Activated CD8-positive, alpha-beta T cell treated with anti-CD3 and anti-CD28 coated beads for 36 hours (primary cell): ENCODE measurements around the gene IGSF3. TPM values are rescaled to one million over a fixed set of nuclear protein-coding genes. Genes with fewer than 3 reads are reported as not detected.

ENCODE experiments used
- ATAC-seq: fragments of 200-7000 bp; cut with Tn5 transposase; one replicate; pipeline ENCODE4 v1.10.0; 2021; ENCODE audit warnings: mild to moderate bottlenecking, moderate library complexity
- CTCF ChIA-PET: fragments of 350-600 bp; sonication (Branson Sonifier 250); formaldehyde crosslinking; loops from one replicate; lab custom pipeline; 2021; ENCODE audit warnings: antibody characterized with exemption; lab: Charles Lee
- POLR2A ChIA-PET: fragments of 350-600 bp; sonication (Branson Sonifier 250); formaldehyde crosslinking; loops from one replicate; lab custom pipeline; 2021; ENCODE audit warnings: antibody characterized with exemption; lab: Charles Lee
- DNase-seq: peaks from one replicate; pipeline ENCODE4 v3.0.0-alpha.2; 2020
- H3K27ac Mint-ChIP-seq: one replicate; pipeline ENCODE4 v1.8.0; 2021; ENCODE audit warnings: mild to moderate bottlenecking, mixed read lengths
- H3K27me3 Mint-ChIP-seq: one replicate; pipeline ENCODE4 v1.8.0; 2021; ENCODE audit warnings: mixed read lengths
- H3K36me3 Mint-ChIP-seq: one replicate; pipeline ENCODE4 v1.8.0; 2021; ENCODE audit warnings: low read depth, mixed read lengths
- H3K4me1 Mint-ChIP-seq: one replicate; pipeline ENCODE4 v1.8.0; 2021; ENCODE audit warnings: low read depth, mixed read lengths
- H3K4me3 Mint-ChIP-seq: one replicate; pipeline ENCODE4 v1.8.0; 2021; ENCODE audit warnings: mild to moderate bottlenecking, moderate library complexity, mixed read lengths
- H3K9me3 Mint-ChIP-seq: one replicate; pipeline ENCODE4 v1.8.0; 2021; ENCODE audit warnings: mixed read lengths
- intact Hi-C: fragments of 100-400 bp; cut with micrococcal nuclease; formaldehyde crosslinking; loops from one replicate; pipeline ENCODE4 v1.10.0; 2022
- total RNA-seq, 2 experiments: library from RNA; stranded (reverse); gene quantifications; one replicate each; pipeline ENCODE4 v1.2.3, GENCODE V29; 2021
- TF ChIP-seq, protein P1 (sequence below): fragments of 200-600 bp; IDR thresholded peaks from one replicate; pipeline ENCODE4 v1.8.0; 2022; ENCODE audit warnings: antibody characterized with exemption, mild to moderate bottlenecking

The IGSF3 gene
- total RNA-seq, 2 experiments from 2014 or later: 0.54 to 0.72 TPM

DNA sequence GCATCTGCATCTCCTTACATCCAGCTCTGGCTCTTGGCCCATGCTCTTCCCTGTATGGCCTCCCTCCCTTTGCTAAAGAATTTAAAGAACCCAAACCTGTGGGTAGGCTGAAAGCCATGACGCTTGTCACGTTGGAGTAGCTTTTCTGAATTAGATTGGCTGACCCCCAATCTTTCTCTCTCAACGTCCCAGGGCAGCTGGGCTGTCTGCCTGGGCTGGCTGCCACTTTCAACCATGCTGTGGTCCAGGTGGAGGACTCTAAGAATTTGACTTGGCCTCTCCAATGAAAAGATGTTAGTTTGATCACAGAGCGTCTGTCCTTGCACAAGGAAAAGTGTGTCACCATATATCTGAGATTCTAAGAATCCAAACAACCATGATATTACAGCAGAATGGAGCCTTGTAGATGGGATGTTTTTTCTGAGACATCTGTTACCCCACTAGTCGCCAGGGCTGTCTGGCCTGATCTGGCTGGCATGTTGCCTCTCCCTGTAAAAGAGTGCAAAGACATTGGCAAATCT lies 6.5 kb upstream of the IGSF3 start:
- no peak for ATAC-seq
- Mint-ChIP-seq H3K27ac (no peak overlapping the region), H3K4me1 (peaks cover 2% of the 10 kb centered on the region), H3K9me3 (no peaks in the 10 kb centered on the region), H3K27me3 (peaks cover 39% of the 10 kb centered on the region), H3K4me3 (no peak overlapping the region), H3K36me3 (no peaks in the 10 kb centered on the region)
- DNase-seq: no peak
- POLR2A ChIA-PET: no interaction called here
- intact Hi-C loops: no loop called here
- CTCF ChIA-PET: interaction anchor here (1.0 to 2.9 kb wide), 4 partner anchors 29 to 337 kb away, joined by 3 to 16 read pairs (median 3); no protein-coding TSS in a partner anchor
- TF ChIP-seq, protein P1, sequence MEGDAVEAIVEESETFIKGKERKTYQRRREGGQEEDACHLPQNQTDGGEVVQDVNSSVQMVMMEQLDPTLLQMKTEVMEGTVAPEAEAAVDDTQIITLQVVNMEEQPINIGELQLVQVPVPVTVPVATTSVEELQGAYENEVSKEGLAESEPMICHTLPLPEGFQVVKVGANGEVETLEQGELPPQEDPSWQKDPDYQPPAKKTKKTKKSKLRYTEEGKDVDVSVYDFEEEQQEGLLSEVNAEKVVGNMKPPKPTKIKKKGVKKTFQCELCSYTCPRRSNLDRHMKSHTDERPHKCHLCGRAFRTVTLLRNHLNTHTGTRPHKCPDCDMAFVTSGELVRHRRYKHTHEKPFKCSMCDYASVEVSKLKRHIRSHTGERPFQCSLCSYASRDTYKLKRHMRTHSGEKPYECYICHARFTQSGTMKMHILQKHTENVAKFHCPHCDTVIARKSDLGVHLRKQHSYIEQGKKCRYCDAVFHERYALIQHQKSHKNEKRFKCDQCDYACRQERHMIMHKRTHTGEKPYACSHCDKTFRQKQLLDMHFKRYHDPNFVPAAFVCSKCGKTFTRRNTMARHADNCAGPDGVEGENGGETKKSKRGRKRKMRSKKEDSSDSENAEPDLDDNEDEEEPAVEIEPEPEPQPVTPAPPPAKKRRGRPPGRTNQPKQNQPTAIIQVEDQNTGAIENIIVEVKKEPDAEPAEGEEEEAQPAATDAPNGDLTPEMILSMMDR: no peak

DNA sequence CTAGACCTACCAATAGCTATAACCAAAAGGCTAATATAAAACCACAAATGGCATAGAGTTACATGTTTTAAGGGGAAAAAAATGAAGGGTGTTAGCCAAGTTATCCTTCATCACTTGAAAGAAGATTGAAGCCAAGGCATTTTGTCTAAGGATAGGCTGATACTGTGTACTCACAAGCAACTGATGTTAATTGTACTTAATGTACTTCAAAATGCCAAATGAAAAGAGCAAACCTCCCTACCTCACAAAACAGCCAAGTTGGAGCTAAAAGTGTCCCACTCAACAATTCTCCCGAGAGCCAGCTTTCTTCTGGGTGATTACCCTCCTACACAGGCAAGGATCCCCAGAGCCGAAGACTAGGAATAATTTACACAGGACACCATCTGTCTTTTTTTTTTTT lies 4.4 kb upstream of the IGSF3 start:
- Mint-ChIP-seq H3K36me3 (no peaks in the 10 kb centered on the region), H3K4me1 (peaks cover 2% of the 10 kb centered on the region), H3K9me3 (no peaks in the 10 kb centered on the region), H3K4me3 (no peak overlapping the region), H3K27ac (no peak overlapping the region), H3K27me3 (peaks cover 44% of the 10 kb centered on the region)
- ATAC-seq (no peak), DNase-seq (no peak)
- intact Hi-C loops: no loop called here
- TF ChIP-seq, protein P1: no peak
- POLR2A ChIA-PET: no interaction called here
- CTCF ChIA-PET: interaction anchor here (1.0 to 3.7 kb wide), 11 partner anchors 10 to 99 kb away, joined by 3 to 43 read pairs (median 9); no protein-coding TSS in a partner anchor

DNA sequence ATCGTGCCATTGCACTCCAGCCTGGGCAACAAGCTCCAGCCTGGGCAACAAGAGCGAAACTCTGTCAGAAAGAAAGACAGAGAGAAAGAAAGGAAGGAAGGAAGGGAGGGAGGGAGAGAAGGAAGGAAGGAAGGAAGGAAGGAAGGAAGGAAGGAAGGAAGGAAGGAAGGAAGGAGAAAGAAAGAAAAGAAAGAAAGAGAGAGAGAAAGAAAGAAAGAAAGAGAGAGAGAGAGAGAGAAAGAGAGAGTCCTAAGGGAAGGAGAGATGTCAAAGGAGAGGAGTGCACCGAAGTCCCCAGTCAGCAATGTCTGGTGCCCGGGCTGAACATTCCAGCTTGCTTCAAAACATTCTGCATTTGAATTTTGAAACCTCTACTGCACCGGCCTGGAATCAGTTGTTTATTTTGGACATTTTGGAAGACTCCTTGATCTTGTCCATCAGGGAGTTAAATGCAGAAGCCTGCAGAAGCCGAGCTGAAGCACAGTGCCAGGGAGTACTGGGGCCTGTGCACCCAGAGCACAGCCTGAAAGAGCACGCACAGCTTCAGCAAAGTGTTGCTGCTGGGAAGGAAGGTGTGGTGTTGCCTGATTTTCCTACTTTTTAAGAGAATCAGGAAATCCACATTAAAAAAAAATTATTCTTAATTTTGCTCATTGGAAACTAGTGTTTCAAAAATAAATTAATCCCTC lies 3.7 kb upstream of the IGSF3 start:
- DNase-seq: no peak
- ChIA-PET POLR2A (no interaction called here), CTCF (interaction anchor here (1.0 to 3.7 kb wide), 7 partner anchors 10 to 98 kb away, joined by 3 to 43 read pairs (median 9); no protein-coding TSS in a partner anchor)
- H3K27me3 Mint-ChIP-seq: peaks cover 47% of the 10 kb centered on the region
- no peak overlapping the region for H3K4me3 Mint-ChIP-seq
- ATAC-seq: no peak
- H3K9me3 Mint-ChIP-seq: no peaks in the 10 kb centered on the region
- H3K4me1 Mint-ChIP-seq: peaks cover 6% of the 10 kb centered on the region
- H3K27ac Mint-ChIP-seq: no peak overlapping the region
- no peaks in the 10 kb centered on the region for H3K36me3 Mint-ChIP-seq
- TF ChIP-seq, protein P1: no peak
- intact Hi-C loops: no loop called here

DNA sequence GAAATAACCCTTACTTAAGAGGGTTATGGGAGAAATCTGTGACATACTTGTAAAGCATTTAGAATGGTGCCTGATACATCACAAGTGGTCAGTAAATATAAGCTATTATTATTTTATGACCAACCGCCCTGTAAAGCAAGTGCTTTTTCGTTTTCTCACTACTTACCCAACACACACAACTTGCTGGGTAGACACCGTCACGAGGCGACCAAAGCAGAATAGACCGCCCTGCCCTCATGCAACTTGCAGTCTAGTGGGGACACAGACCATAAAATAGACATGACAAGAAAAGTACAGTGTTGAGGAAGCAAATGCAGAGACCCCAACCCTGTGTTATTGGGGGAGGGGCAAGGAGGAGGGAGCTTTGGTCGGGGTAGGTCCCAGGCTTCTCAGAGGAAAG lies 744 bp upstream of the IGSF3 start:
- DNase-seq: no peak
- Mint-ChIP-seq H3K4me1 (peaks cover 11% of the 10 kb centered on the region), H3K36me3 (no peaks in the 10 kb centered on the region), H3K27ac (no peak overlapping the region), H3K4me3 (peak overlapping the region; percentile 43), H3K9me3 (no peaks in the 10 kb centered on the region), H3K27me3 (peaks cover 51% of the 10 kb centered on the region)
- POLR2A ChIA-PET: interaction anchor here (1.6 kb wide), 1 partner anchor 26 kb away, joined by 3 read pairs; no protein-coding TSS in a partner anchor
- no peak for ATAC-seq
- TF ChIP-seq, protein P1: no peak
- CTCF ChIA-PET: interaction anchor here (1.0 to 2.6 kb wide), 3 partner anchors 73 to 98 kb away, joined by 3 to 8 read pairs (median 3); partner anchors contain the start of gene CD58
- intact Hi-C loops: no loop called here
